GM19239 (cell line): Measurements from ENCODE around the gene TOMM5.

ENCODE experiments used
- DNase-seq: peaks from one replicate; pipeline ENCODE4 v3.0.0; 2011; ENCODE audit warnings: low spot score; ENCODE audit not compliant: insufficient read length
- FAIRE-seq: peaks from 2 replicates; lab custom pipeline; 2011; peaks lifted over from hg19 to GRCh38; lab: Jason Lieb, UNC

The TOMM5 gene

DNA sequence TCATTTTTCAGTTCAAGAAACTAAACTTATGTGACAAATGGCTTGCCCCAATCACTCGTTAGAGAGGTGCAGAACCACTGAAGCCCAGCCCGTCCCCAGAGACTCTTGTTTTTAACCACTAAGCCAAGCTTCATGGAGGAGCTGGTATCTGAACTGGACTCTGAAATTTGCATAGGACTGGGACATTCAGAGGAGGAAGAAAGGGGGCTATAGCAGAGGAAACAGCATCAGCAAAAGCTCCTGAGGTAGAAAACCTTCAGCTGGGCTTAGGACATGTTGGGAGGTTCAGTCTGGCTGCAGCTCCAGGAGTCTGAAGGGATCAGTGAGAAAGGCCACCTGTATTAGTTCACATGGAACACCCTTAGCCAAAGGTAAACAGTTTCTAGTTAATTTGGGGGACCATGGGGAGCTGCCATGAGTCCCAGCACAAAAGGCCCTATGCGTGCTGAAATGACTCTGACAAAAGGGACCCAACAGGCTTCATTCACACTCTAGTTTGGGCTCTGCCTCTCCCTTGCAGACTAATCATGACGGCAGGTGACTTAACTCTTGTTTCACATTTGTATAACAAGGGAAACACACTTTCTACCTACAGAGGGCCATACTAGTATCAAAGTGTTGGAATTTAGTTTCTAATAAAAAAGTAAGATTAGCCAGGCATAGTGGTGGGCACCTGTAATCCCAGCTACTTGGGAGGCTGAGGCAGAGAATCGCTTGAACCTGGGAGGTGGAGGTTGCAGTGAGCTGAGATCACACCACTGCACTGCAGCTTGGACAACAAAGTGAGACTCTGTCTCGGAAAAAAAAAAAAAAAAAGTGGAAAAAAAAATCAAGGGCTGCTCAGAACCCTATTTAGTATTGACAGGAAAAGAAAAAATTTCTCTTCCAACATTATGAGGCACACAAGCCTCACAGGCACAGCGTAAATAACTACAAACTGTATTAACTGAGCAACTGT, 26.5 kb downstream of the TOMM5 start:
- peak; percentile 100 for FAIRE-seq

DNA sequence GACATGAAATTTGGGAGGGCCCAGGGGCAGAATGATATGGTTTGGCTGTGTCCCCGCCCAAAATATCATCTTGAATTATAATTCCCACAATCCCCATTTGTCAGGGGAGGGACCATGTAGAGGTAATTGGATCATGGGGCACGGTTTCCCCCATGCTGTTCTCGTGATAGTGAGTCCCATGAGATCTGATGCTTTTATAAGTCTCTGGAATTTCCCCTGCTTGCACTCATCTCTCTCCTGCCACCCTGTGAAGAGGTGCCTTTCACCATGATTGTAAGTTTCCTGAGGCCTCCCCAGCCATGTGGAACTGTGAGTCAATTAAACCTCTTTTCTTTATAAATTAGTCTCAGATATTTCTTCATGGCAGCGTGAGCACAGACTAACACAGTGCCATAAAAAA, 27.5 kb downstream of the TOMM5 start:
- FAIRE-seq (no peak), DNase-seq (no peak)

More for the DNA sequence above, 26.5 kb downstream of the TOMM5 start:
- DNase-seq, result peak; percentile 50

DNA sequence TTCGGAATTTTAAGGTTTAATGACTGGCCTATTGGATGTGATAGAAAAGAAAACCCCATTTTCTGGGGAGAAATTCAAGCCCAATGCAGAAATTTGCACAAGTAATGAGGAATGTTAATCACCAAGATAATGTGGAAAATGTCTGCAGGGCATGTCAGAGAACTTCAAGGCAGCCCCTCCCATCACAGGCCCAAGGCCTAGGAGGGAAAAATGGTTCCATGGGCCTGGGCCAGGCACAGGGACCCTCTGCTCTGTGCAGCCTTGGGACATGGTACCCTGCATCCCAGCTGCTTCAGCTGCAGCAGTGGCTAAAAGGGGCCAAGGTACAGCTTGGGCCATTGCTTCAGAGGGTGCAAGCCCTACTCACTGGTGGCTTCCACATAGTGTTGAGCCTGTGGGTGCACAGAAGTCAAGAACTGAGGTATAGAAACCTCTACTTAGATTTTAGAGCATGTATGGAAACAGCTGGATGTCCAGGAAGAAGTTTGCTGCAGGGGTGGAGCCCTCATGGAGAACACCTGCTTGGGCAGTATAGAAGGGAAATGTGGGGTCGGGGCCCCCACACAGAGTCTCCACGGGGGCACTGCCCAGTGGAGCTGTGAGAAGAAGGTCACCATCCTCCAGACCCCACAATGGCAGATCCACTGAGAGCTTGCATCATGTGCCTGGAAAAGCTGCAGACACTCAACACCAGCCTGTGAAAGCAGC, 28.4 kb downstream of the TOMM5 start:
- DNase-seq, result no peak
- FAIRE-seq, result no peak

DNA sequence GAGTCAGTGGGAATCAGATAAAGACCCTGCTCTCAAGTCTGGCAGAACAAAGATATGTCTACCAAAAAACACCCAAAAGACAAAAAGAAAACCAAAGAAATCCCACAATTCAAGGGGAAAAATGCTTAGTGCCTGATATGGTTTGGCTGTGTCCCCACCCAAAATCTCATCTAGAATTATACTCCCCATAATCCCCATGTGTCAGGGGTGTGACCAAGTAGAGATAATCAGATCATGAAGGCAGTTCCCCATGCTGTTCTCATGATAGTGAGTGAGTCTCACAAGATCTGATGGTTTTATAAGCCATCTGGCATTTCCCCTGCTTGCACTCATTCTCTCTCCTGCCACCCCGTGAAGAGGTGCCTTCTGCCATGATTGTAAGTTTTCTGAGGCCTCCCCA, 29.6 kb downstream of the TOMM5 start:
- FAIRE-seq (no peak), DNase-seq (no peak)

DNA sequence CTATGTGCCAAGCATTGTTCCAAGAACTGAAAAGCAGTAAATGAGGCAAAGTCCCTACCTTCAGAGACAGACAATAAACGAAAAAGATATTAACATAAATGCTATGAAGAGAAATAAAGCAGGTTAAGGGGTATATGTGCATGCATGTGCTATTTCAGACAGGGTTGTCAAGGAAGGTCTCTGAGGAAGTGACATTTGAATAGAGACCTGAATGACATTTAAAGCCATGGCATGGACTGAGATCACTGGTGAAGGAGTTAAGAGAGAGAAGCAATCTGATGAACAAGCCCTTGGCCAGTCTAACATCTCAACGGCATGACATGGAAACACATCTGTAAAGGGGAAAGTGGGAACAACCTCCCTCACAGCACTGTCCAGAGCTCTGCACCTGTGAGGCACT, 30.7 kb downstream of the TOMM5 start:
- no peak for FAIRE-seq
- DNase-seq, result no peak

DNA sequence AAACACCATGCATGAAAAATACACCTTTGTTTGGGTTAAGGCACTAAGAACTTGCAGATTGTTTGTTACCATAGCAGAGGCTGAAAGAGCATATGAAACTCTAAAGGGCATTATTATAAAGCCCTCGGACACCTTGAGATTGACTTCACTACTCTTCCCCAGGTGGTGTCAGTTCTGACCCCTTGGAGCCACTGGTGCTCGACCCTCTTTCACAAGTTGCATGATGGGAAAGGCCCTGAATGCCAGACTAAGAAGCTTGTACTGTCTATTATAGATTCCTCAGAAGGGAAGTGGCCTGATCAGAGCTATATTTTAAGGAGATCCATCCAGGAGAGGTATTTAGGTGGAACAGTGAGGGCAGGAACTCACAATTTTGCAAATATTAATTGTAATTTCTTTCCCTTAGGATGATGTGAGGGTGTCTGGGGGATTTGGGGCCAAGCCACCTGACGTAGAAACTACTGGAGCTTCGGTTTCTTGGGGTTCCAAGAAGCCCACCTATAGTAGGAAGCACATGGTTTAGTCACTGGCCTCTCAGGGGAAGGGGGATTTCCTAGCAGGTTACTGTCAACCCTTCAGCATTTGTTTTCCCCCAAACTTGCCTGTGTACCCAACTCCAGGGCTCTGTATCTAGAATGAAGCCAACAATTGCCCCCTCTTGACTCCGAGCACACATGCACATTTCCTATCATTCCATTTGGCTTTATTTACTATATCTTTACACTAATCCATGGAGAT, 32.4 kb downstream of the TOMM5 start:
- DNase-seq (no peak), FAIRE-seq (no peak)

DNA sequence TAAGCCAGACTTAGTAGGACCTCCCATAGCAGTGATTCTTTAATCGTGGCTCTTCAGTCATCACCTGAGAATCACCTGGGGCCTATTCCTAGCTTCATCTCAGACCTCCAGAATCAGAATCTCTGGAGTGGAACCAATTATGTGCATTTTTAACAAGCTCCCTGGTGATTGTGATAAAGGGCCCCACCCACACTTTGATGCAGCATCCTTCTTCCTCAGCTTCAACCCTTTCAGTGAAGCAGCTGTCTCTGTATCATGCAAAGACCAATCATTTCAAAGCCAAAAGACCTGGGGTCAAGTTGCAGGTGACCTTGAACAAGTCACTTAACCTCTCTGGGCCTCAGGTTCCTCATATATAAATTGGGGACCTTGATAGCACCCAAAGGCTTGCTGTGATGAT, 33.3 kb downstream of the TOMM5 start:
- DNase-seq, result no peak
- no peak for FAIRE-seq

DNA sequence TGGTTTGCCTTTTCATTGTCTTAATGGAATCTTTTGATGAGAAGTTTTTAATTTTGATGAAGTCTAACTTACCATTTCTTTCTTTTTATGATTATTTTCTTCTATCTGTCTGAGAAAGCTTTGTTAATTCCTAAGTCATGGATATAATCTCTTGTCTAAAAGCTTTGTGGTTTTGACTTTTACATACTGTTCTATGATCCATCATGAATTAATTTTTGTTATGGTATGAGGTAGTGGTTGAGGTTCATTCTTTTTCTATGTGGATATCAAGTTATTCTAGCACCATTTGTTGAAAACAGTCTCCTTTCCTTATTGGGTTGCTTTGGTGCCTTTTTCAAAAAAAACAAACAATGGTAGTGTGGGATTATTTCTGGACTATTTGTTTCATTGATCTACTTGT, 36.6 kb downstream of the TOMM5 start:
- FAIRE-seq (no peak), DNase-seq (no peak)

DNA sequence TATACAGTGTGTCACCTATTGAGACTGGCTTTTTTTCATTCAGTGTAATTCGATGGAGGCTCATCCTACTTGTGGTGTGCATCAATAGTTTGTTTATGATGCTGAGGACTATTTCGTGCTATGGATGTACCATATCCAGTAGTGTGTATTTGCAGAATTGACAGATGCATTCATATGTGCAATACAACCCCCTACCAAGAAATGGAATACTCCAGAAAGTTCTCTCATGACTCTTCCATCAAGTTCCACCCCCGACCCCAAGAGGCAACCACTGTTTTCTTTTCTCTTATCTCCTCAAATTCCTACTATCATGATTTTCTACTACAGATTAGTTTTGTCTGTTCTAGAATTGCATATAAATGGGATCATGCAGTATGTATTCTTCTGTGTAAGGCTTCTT, 38.1 kb downstream of the TOMM5 start:
- FAIRE-seq, result no peak
- no peak for DNase-seq

DNA sequence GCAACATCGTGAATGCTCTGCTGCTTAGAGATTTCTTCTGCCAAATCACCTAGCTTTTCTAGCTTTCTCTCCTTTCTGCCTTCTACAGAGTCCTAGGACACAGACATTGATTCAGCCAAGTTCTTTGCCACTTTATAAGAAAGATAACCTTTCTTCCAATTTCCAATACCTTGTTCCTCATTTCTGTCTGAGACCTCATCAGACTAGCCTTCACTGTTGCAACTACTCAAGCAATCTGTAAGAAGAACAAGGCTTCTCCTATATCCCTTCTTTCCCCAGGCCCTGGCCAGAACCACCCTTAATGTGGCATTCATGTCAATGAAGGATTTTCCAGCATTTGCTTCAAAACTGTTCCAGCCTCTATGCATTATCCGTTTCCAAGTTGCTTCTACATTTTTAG, 40.5 kb downstream of the TOMM5 start:
- FAIRE-seq, result no peak
- no peak for DNase-seq

DNA sequence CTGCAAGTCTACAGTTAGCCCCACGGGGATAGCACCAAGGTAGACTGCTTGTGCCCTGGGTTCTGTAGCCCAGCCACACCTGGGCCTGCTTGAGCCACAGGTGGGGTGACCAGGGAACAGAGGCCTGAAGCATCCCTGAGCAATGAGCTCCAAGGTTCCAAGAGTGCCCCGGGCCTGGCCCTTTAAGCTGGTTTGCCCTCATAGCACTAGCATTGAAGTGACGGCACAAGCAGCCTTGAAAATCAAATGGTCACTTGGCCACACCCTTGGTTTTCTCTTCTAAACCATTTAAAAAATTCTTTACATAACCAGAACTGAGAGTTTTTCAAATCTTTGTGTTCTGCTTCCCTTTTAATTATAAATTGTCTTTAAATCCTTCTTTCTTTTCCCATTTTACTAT, 40.9 kb downstream of the TOMM5 start:
- no peak for DNase-seq
- FAIRE-seq, result no peak

DNA sequence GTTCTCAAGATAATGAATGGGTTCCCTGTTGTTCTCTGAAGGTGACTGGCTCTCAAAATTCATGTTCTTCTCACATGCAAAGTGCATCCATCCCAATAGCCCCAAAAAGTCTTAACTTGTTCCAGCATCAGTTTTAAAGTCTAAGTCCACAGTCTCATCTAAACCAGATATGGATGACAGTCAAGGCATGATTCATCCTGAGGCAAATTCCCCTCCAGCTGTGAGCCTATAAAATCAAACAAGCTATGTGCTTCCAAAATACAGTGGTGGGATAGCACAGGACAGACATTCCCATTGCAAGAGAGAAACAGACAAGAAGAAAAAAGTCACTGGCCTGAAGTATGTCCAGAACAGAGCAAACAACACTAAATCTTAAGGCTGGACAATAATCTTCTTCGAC, 41.6 kb downstream of the TOMM5 start:
- no peak for DNase-seq

DNA sequence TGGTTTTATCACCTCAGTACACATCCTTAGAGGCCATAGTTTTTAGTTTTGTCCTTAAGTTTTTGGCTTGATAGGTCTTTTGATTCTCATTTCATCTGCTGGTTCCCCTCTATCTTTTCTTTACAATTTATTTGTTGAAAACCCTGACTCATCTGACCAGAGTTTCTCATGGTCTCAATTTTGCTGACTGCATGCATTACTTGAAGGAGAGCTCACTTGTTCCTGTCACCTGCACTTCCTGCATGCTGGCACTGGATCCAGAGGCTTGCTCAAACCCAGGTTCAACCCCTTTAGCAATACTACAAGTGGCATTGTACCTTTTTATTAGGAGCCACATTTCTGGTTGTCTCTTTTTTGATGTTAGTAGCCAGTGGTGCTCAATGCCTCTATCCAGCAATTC, 42.9 kb downstream of the TOMM5 start:
- FAIRE-seq, result no peak

More for the DNA sequence above, 41.6 kb downstream of the TOMM5 start:
- no peak for FAIRE-seq

DNA sequence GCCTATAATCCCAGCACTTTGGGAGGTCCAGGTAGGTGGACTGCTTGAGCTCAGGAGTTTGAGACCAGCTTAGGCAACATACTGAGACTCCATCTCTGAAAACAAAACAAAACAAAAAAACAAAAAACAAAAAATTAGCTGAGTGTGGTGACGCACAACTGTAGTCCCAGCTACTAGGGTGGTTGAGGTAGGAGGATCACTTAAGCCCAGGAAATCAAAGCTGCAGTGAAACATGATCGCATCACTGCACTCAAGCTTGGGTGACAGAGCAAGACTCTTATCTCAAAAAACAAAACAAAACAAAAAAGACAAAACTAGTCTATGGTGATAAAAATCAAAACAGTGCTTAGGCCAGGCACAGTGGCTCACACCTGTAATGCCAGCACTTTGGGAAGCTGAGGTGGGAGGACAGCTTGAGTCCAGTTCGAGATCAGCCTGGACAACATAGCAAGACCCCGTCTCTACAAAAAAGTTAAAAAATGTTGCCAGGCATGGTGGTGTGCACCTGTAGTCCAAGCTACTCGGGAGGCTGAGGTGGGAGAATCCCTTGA, 45.0 kb downstream of the TOMM5 start:
- no peak for DNase-seq
- FAIRE-seq, result no peak

More for the DNA sequence above, 42.9 kb downstream of the TOMM5 start:
- no peak for DNase-seq

DNA sequence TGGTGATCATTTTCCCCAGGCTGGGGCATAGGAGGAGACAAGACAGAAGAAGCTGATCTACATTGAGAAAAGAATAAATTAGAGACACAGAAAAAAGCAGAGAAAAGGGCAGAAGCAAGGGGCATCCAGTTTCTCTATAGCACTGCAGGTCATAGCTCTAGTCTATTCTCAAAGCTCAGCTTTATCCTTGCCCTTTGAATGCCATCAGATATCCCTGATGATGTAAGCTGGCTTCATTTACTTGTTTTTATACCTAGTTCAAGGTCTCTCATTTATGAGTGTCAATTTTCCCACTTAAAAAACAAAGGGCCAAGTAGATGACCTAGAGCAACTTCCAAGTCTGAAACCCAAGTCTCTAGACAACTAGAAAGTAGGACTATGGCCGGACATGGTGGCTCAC, 48.9 kb downstream of the TOMM5 start:
- DNase-seq, result no peak
- FAIRE-seq, result no peak

DNA sequence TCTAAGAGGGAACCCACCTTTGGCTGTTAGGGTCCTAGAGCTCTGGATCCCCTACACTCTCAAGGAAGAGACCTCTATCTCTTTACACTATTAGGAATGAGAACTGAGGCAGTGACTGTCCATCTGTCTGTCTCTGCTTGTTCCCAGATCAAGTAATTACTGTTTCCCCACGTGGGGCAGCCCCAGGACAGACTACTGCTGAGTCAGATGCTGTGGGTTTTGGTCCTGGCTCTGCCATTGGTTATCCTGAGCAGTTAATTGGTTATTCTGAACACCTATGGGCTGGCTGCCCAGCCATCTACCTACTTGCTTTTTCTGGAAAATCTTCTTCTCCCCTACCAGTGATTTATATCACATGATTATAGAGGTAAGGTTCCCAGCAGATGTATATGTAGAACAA, 49.5 kb downstream of the TOMM5 start:
- no peak for FAIRE-seq

DNA sequence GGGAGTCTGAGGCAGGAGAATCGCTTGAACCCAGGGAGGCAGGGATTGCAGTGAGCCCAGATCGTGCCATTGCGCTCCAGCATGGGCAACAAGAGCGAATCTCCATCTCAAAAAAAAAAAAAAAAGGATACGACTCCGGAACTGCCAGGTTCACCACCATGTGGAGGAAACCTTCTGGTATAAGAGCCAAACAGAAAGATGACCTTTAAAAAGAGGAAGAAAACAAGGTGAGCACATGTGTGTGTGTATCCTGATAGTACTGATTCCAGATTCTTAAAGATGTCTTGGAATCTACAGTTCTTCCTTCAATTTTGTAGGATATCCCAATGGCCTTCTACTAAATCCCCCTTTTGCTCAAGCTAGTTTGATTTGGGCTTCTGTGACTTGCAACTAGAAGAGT, 49.9 kb downstream of the TOMM5 start:
- DNase-seq (no peak), FAIRE-seq (no peak)

More for the DNA sequence above, 49.5 kb downstream of the TOMM5 start:
- DNase-seq, result no peak

DNA sequence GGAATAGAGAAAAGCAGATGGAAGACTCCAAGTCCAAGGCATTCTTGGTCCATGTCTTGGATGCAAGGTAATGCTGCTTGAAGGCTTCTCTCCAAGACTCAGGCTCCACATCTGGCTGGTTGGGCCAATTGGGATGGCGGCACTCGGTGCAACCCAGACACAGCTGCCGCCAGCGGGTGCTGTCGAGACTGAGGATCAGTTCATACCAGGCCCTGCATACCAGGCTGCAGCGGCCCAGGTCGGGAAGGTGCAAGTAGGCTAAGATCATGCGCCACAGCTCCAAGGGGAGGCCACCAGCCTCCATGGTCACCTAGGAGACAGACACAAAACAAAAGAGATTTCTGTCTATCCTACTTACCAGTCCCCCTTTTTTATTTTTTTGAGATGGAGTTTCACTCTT, 50.9 kb downstream of the TOMM5 start:
- FAIRE-seq (no peak), DNase-seq (no peak)

DNA sequence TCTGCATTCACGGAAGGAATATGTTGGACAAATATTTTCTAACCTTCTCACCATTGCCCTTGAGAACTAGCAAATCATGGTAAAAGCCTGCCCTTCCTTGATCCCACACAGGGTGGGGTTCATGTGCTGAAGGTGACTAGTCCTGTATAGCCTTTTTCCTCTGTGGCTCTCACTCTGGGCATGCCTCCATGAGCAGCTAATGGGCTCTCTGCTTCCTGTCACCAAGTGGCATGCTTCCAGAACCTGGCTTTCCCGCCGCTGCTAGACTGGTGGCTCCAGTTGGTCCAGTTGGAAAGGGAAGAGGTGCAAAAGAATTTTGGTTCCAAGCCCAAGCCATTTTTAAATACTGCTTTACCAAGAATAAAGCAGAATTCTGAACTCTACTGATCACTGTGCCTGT, 51.8 kb downstream of the TOMM5 start:
- no peak for FAIRE-seq
- no peak for DNase-seq

DNA sequence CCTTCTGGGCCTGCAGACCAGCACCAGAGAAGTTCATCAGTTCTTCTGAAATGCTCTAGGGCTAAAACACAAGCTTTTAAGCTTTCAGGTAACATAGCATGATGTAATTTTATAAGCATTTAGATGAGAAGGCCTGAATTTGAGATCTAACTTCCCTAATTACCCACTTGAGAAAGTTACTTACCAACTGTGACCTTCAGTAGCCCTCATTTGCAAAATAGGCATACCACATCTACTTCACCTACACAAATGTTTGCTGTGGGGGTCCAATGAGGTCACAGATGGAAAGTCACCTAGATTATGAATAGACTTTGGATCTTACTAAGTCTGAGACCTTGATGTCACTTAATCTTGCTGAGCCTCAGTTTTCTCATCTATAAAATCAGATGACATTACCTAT, 52.8 kb downstream of the TOMM5 start:
- no peak for FAIRE-seq
- DNase-seq, result no peak
